Vagina (tissue), 2 donors: ENCODE measurements around the gene PLEK2. TPM values are rescaled to one million over a fixed set of nuclear protein-coding genes. Genes with fewer than 3 reads are reported as not detected.

Experiments
- DNase-seq, 2 donors: peaks; one replicate each; pipeline ENCODE4 v3.0.0-alpha.2; 2017; ENCODE audit errors: extremely low spot score in 2 of 2
- H3K27ac ChIP-seq: fragments of 200-600 bp; sonication (generic); one replicate; pipeline ENCODE4 v1.5.1; 2019
- H3K27me3 ChIP-seq: fragments of 200-600 bp; sonication (generic); one replicate; pipeline ENCODE4 v1.5.1; 2019
- H3K36me3 ChIP-seq, 2 donors: fragments of 200-600 bp; sonication (generic); one replicate each; pipeline ENCODE4 v1.5.1; 2017 to 2019
- H3K4me1 ChIP-seq: fragments of 200-600 bp; sonication (generic); one replicate; pipeline ENCODE4 v1.5.1; 2019
- H3K4me3 ChIP-seq, 2 donors: fragments of 200-600 bp; sonication (generic); 1 replicate in 1 of 2; 2 replicates in 1 of 2; pipeline ENCODE4 v1.5.1; 2016 to 2019
- H3K9me3 ChIP-seq: fragments of 200-600 bp; sonication (generic); one replicate; pipeline ENCODE4 v1.5.1; 2019
- POLR2A ChIP-seq, 2 donors: fragments of 450-650 bp; IDR thresholded peaks; one replicate each; pipeline ENCODE4 v1.6.1; 2017; ENCODE audit warnings: antibody characterized with exemption in 2 of 2, mild to moderate bottlenecking in 2 of 2, moderate library complexity in 2 of 2
- POLR2AphosphoS5 ChIP-seq, 2 donors: sonication (generic); formaldehyde crosslinking; IDR thresholded peaks; one replicate each; pipeline ENCODE4 v1.9.0; 2017; ENCODE audit warnings: antibody characterized with exemption in 2 of 2, mild to moderate bottlenecking in 2 of 2, low read depth in 1 of 2; ENCODE audit not compliant: insufficient read depth in 1 of 2
- intact Hi-C: fragments of 100-400 bp; cut with DNase I; formaldehyde crosslinking; loops from one replicate; pipeline ENCODE4 v1.15.1; 2023
- total RNA-seq: library from RNA; depleted of rRNA; stranded (reverse); fragments of >200 nt; gene quantifications from one replicate; pipeline ENCODE4 v1.2.3, GENCODE V29; 2016
- TF ChIP-seq, protein P1 (sequence below), 3 experiments: fragments of 450-650 bp in 2 of 3; fragments of 200-600 bp in 1 of 3; sonication (generic) in 1 of 3; IDR thresholded peaks; one replicate each; pipeline ENCODE4 v1.5.1; 2017 to 2019; ENCODE audit warnings: antibody characterized with exemption in 3 of 3, mild to moderate bottlenecking in 2 of 3, moderate library complexity in 2 of 3

PLEK2 gene
- total RNA-seq, 1 donor from 2014 or later = 4.4 TPM

- intact Hi-C loops = no loop called here
- TF ChIP-seq, protein P1, sequence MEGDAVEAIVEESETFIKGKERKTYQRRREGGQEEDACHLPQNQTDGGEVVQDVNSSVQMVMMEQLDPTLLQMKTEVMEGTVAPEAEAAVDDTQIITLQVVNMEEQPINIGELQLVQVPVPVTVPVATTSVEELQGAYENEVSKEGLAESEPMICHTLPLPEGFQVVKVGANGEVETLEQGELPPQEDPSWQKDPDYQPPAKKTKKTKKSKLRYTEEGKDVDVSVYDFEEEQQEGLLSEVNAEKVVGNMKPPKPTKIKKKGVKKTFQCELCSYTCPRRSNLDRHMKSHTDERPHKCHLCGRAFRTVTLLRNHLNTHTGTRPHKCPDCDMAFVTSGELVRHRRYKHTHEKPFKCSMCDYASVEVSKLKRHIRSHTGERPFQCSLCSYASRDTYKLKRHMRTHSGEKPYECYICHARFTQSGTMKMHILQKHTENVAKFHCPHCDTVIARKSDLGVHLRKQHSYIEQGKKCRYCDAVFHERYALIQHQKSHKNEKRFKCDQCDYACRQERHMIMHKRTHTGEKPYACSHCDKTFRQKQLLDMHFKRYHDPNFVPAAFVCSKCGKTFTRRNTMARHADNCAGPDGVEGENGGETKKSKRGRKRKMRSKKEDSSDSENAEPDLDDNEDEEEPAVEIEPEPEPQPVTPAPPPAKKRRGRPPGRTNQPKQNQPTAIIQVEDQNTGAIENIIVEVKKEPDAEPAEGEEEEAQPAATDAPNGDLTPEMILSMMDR (IDR thresholded peaks at IDR 0.05) = no peak
- TF ChIP-seq POLR2AphosphoS5 (IDR thresholded peaks at IDR 0.05; ENCODE audit: insufficient read depth in 1 of 2, low read depth in 1 of 2) (no peak), POLR2A (IDR thresholded peaks at IDR 0.05) (no peak)
Observed at GRCh38 chr14:67438969-67439368, 27.0 kb upstream of the PLEK2 start.

DNA sequence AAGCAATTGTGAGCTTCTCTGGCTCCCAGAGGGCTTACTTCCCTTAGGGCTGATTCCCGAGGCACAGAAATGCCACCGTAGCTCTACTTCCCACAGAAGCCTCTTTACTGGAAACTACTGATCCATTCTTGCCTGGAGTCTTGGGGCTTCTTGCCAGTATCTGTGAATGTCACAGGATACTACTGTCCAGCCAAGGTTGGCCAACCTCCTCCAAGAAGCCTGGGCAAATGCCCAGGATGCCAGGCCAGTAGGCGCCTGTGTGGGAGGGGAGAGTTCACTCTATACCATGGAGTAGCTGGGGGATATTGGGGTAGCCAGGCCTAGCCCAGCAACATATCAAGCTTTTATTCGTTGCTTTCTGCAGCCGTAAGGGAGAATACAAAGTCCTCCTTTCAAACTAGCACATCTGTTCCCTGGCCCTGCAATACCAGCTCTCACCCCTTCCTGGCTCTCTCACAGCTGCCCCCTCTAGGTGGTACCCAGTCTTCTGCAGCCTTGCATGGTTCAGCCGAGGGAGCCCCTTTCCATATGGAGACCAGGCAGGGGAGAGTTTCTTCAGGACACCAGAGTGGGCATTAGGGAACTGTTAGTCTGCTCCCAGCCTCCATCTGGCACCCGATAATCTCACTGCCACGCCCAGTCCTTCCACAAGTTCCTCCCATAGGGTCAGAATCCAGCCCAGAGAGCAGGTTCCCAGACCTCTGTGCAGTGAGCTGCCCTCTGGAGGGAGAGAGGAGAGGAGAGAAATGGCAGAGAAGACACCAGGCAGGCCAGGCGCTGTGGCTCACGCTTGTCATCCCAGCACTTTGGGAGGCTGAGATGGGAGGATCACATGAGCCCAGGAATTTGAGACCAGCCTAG is 24.3 kb upstream of the PLEK2 start:
- TF ChIP-seq, protein P1 (IDR thresholded peaks at IDR 0.05) = no peak
- TF ChIP-seq POLR2AphosphoS5 (IDR thresholded peaks at IDR 0.05; ENCODE audit: insufficient read depth in 1 of 2, low read depth in 1 of 2) (no peak), POLR2A (IDR thresholded peaks at IDR 0.05) (no peak)
- H3K4me1 ChIP-seq = peaks cover 4% of the 10 kb centered on the region
- intact Hi-C loops = no loop called here
- H3K4me3 ChIP-seq = no peak overlapping the region
- no peaks in the 10 kb centered on the region for H3K36me3 ChIP-seq
- no peak overlapping the region for H3K27ac ChIP-seq
- no peak for DNase-seq
- no peaks in the 10 kb centered on the region for H3K9me3 ChIP-seq
- no peaks in the 10 kb centered on the region for H3K27me3 ChIP-seq

More at GRCh38 chr14:67438969-67439368, 27.0 kb upstream of the PLEK2 start:
- Histone ChIP-seq H3K4me3 (no peak overlapping the region), H3K36me3 (no peaks in the 10 kb centered on the region), H3K27ac (no peak overlapping the region), H3K9me3 (no peaks in the 10 kb centered on the region), H3K4me1 (peaks cover 4% of the 10 kb centered on the region), H3K27me3 (no peaks in the 10 kb centered on the region)
- DNase-seq = no peak

DNA sequence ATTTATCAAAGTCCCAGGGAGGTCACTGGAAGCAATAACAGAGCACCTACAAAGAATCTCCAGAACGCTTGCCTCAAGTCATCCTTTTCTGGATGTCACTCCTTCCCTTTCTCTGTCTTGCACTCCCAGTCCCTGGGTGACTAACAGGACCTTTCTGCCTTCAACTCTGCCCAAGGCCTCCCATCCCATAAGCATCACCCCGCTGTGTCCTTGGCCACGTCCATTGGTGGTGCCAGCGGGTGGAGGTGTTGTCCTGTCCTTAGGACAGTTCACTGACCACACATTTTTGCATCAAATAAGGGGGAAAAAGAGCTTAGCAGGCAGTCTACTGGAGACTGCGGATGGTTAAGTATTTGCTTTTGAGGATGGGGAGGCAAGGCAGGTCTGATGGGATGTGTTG is 23.6 kb upstream of the PLEK2 start:
- no peak for TF ChIP-seq POLR2AphosphoS5 (IDR thresholded peaks at IDR 0.05; ENCODE audit: insufficient read depth in 1 of 2, low read depth in 1 of 2)
- TF ChIP-seq, protein P1 (IDR thresholded peaks at IDR 0.05) = no peak
- TF ChIP-seq POLR2A (IDR thresholded peaks at IDR 0.05) = no peak
- intact Hi-C loops = no loop called here
- peaks cover 4% of the 10 kb centered on the region for H3K4me1 ChIP-seq
- no peaks in the 10 kb centered on the region for H3K36me3 ChIP-seq
- no peak overlapping the region for H3K27ac ChIP-seq
- H3K9me3 ChIP-seq = no peaks in the 10 kb centered on the region
- no peaks in the 10 kb centered on the region for H3K27me3 ChIP-seq
- H3K4me3 ChIP-seq = no peak overlapping the region
- DNase-seq = no peak

GRCh38 chr14:67432050-67432564 is 20.1 kb upstream of the PLEK2 start:
- Histone ChIP-seq H3K27me3 (no peaks in the 10 kb centered on the region), H3K36me3 (no peaks in the 10 kb centered on the region), H3K4me1 (no peaks in the 10 kb centered on the region), H3K4me3 (no peak overlapping the region), H3K27ac (no peak overlapping the region), H3K9me3 (no peaks in the 10 kb centered on the region)
- intact Hi-C loops = no loop called here
- DNase-seq = no peak
- TF ChIP-seq POLR2AphosphoS5 (IDR thresholded peaks at IDR 0.05; ENCODE audit: insufficient read depth in 1 of 2, low read depth in 1 of 2) = no peak
- no peak for TF ChIP-seq POLR2A (IDR thresholded peaks at IDR 0.05)
- TF ChIP-seq, protein P1 (IDR thresholded peaks at IDR 0.05) = no peak
